Gastrocnemius medialis (tissue), 4 donors: Measurements from ENCODE around the gene SKI.

ENCODE experiments used
- POLR2A ChIP-seq, 2 donors: fragments of 450-650 bp; IDR thresholded peaks; one replicate each; pipeline ENCODE4 v1.6.1; 2017; ENCODE audit warnings: antibody characterized with exemption in 2 of 2, mild to moderate bottlenecking in 2 of 2, moderate library complexity in 2 of 2
- TF ChIP-seq, protein P1 (sequence below), 5 experiments: fragments of 450-650 bp in 3 of 5; fragments of 200-600 bp in 2 of 5; sonication (generic) in 2 of 5; IDR thresholded peaks in 4 of 5; conservative IDR thresholded peaks in 1 of 5; 1 replicate in 4 of 5; 2 replicates in 1 of 5; pipeline ENCODE4 v1.5.1; 2016 to 2019; ENCODE audit warnings: antibody characterized with exemption in 5 of 5, mild to moderate bottlenecking in 3 of 5, moderate library complexity in 3 of 5

DNA sequence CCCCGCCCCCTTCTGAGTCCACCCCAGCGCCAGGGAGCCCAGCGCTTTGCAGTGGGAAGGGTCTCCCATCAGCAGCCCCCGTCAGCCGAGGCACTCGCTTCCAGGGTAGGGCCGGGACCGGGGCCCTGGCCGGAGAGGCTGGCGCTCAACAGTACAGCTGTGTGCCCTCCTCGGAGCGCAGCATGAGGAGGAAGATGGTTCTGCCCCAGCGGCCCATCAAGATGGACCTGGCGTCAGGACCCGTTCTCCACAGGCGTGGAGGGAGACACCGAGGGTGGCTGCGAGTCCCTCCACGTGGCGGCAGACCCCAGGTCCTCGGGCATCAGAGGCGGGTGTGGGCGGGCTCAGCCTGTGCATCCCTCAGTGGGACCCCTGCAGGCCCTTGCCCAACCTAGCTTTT is 109.0 kb downstream of the SKI start:
- no peak for TF ChIP-seq POLR2A (IDR thresholded peaks at IDR 0.05)
- TF ChIP-seq, protein P1, sequence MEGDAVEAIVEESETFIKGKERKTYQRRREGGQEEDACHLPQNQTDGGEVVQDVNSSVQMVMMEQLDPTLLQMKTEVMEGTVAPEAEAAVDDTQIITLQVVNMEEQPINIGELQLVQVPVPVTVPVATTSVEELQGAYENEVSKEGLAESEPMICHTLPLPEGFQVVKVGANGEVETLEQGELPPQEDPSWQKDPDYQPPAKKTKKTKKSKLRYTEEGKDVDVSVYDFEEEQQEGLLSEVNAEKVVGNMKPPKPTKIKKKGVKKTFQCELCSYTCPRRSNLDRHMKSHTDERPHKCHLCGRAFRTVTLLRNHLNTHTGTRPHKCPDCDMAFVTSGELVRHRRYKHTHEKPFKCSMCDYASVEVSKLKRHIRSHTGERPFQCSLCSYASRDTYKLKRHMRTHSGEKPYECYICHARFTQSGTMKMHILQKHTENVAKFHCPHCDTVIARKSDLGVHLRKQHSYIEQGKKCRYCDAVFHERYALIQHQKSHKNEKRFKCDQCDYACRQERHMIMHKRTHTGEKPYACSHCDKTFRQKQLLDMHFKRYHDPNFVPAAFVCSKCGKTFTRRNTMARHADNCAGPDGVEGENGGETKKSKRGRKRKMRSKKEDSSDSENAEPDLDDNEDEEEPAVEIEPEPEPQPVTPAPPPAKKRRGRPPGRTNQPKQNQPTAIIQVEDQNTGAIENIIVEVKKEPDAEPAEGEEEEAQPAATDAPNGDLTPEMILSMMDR (IDR thresholded peaks at IDR 0.05 in 4 of 5, conservative IDR thresholded peaks at IDR 0.05 in 1 of 5), result no peak
